ENCODE results near the gene MAX. TPM values are rescaled to one million over a fixed set of nuclear protein-coding genes. Genes with fewer than 3 reads are reported as not detected.

MAX gene
- total and polyA plus RNA-seq, 3 donors from 2014 or later: 53.1 to 56.7 (median 56.4) TPM

GRCh38 chr14:65042731-65043372 lies 59.5 kb downstream of the MAX start:
- DNase-seq: no peak
- 90 to 91% methylated on average over 8 of the region's 8 CpGs for WGBS, 2 donors
- H3K4me3 ChIP-seq: no peak overlapping the region
- H3K9me3 ChIP-seq: no peaks in the 10 kb centered on the region
- no peaks in the 10 kb centered on the region for H3K4me1 ChIP-seq
- no peak overlapping the region for H3K27ac ChIP-seq
- intact Hi-C loops (cut with DNase I; ENCODE audit: low total_unique reads): no loop called here
- H3K36me3 ChIP-seq (ENCODE audit: low read depth, missing control alignments): no peaks in the 10 kb centered on the region
- H3K27me3 ChIP-seq: no peaks in the 10 kb centered on the region
- TF ChIP-seq POLR2A (IDR thresholded peaks at IDR 0.05) (no peak), CTCF (IDR thresholded peaks at IDR 0.05) (no peak)

DNA sequence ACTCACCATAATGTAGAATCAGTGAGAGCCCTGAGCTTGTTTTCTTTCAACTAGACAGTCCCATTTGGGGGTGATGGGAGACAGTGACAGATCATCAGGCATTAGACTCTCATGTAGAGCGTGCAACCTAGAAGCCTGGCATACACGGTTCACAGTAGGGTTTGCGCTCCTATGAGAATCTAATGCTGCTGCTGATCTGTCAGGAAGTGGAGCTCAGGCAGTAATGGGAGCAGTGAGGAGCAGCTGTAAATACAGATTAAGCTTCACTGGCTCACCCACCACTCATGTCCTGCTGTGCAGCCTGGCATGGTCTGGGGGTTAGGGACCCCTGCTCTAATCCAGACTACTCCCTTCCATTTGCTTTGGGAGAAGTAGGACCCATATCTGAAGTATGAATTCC lies 60.0 kb downstream of the MAX start:
- no peaks in the 10 kb centered on the region for H3K9me3 ChIP-seq
- no peaks in the 10 kb centered on the region for H3K36me3 ChIP-seq (ENCODE audit: low read depth, missing control alignments)
- no peak overlapping the region for H3K27ac ChIP-seq
- H3K4me3 ChIP-seq: no peak overlapping the region
- WGBS, 2 donors: 79 to 94% methylated on average over 3 of the region's 3 CpGs
- no peak for DNase-seq
- no peaks in the 10 kb centered on the region for H3K27me3 ChIP-seq
- TF ChIP-seq CTCF (IDR thresholded peaks at IDR 0.05): no peak
- intact Hi-C loops (cut with DNase I; ENCODE audit: low total_unique reads): no loop called here
- H3K4me1 ChIP-seq: no peaks in the 10 kb centered on the region

DNA sequence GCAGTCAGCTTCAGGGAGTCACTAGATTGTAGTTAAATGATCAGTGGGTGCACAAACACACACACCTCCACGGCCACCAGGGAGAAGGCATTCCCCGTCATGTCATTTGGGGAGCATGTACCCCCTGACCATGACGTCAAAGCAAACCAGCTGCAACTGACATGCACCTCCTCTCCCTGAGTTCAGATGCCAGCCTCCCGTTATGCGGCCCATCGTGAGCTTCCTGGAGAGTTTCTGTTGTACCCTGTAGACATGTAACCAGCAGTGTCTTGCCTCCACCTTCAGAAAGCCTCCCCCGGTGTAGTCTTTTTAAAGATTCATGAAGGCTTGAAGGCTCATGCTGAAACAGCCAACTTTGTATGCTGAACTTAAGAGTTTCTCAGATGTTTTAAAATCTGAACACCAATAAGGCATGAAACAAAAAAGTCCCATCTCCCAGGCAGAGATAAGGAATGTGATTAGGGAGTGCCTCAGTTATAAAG lies 60.8 kb downstream of the MAX start:
- H3K4me1 ChIP-seq: no peaks in the 10 kb centered on the region
- intact Hi-C loops (cut with DNase I; ENCODE audit: low total_unique reads): no loop called here
- no peaks in the 10 kb centered on the region for H3K36me3 ChIP-seq (ENCODE audit: low read depth, missing control alignments)
- no peaks in the 10 kb centered on the region for H3K9me3 ChIP-seq
- H3K27ac ChIP-seq: no peak overlapping the region
- no peaks in the 10 kb centered on the region for H3K27me3 ChIP-seq
- WGBS, 2 donors: 88 to 98% methylated on average over 7 of the region's 7 CpGs
- no peak overlapping the region for H3K4me3 ChIP-seq
- DNase-seq: no peak
- TF ChIP-seq POLR2A (IDR thresholded peaks at IDR 0.05) (no peak), CTCF (IDR thresholded peaks at IDR 0.05) (no peak)

DNA sequence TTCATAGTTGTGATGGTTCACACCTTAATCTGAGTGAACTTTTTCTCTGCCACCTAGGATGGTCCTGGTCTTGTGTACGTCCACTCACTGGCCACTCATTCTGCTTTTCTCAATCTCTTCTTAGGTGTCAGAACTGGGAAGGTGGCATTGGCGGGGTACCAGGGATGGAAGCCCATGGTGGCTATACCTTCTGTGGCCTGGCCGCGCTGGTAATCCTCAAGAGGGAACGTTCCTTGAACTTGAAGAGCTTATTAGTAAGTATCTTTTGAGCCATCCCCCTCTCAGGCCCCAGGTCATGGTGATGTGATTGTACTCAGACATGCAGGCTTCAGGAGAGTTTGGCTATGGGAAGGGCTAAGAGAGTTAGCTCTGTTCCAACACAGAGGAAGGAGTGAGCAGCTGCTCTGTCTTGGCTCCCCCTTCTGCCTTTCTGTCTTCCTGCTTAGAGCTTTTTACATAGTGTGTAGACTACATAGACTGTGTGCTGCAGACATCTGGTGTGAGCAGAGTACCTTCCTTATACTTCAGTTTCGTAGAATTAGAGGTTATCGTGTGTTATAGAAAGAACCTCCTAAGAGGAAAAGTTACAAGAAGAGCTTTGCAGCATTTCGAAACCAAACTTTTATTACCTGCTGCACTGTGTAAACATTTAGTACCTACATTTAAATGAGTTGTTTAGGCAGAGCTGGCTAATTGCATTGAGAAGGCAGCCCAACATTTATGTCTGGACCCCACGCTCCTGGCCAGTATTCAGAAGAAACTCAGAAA lies 61.5 kb downstream of the MAX start:
- 96% methylated on average over 7 to 9 of the region's 9 CpGs for WGBS, 2 donors
- intact Hi-C loops (cut with DNase I; ENCODE audit: low total_unique reads): no loop called here

More for the DNA sequence above, 61.5 kb downstream of the MAX start:
- H3K4me3 ChIP-seq: no peak overlapping the region
- no peak overlapping the region for H3K27ac ChIP-seq
- no peaks in the 10 kb centered on the region for H3K27me3 ChIP-seq
- no peaks in the 10 kb centered on the region for H3K4me1 ChIP-seq
- no peaks in the 10 kb centered on the region for H3K9me3 ChIP-seq
- no peaks in the 10 kb centered on the region for H3K36me3 ChIP-seq (ENCODE audit: low read depth, missing control alignments)
- TF ChIP-seq POLR2A (IDR thresholded peaks at IDR 0.05): no peak
- no peak for TF ChIP-seq CTCF (IDR thresholded peaks at IDR 0.05)
- DNase-seq: no peak
